ENCODE results near the gene DSCAM. TPM values are rescaled to one million over a fixed set of nuclear protein-coding genes. Genes with fewer than 3 reads are reported as not detected.
"Not testable (repeated sequence)": the region's sequence is repeated elsewhere in the genome, so short reads cannot be mapped to it uniquely, and the experiment has no call there.

Gene DSCAM
- polyA plus RNA-seq, 1 donor = 0.85 TPM

DNA sequence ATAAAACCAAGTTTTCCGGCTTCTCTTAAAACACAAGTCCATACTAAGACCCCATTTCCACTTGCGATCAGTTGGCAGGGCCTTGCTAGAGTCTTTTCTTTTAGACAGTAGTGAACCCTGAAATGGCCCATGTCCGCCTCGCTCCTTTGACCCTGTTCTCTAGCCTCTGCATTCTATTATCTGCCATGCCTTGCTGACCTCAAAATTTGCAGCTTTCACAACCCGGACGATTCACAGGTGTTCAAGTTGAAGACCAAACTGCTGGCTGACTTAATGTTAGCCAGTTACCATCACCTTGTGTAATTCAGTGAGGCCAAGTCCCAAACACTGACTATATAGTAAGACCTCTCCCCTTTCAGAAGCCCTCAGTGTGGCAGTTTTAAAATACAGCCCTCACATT is 805.5 kb downstream of the DSCAM start:
- no peak overlapping the region for H3K27ac ChIP-seq (ENCODE audit: low read length)
- DNase-seq = no peak
- no peaks in the 10 kb centered on the region for H3K9me3 ChIP-seq (ENCODE audit: control insufficient read depth, low read depth, low read length)
- no peaks in the 10 kb centered on the region for H3K27me3 ChIP-seq (ENCODE audit: control insufficient read depth, insufficient read depth, low read length)
- no peaks in the 10 kb centered on the region for H3K36me3 ChIP-seq (ENCODE audit: control insufficient read depth, insufficient read depth, low read length)
- H3K4me1 ChIP-seq (ENCODE audit: control insufficient read depth, insufficient read depth, low read length) = no peaks in the 10 kb centered on the region
- 100% methylated on average over 4 of the region's 6 CpGs for WGBS (ENCODE audit: insufficient coverage, low lambda C conversion rate)
- H3K4me3 ChIP-seq (ENCODE audit: low read length) = no peak overlapping the region

GRCh38 chr21:40033156-40033782 is 813.7 kb downstream of the DSCAM start:
- H3K36me3 ChIP-seq (ENCODE audit: control insufficient read depth, insufficient read depth, low read length); DNase-seq; H3K27ac ChIP-seq (ENCODE audit: low read length); H3K4me3 ChIP-seq (ENCODE audit: low read length); H3K4me1 ChIP-seq (ENCODE audit: control insufficient read depth, insufficient read depth, low read length); H3K9me3 ChIP-seq (ENCODE audit: control insufficient read depth, low read depth, low read length); H3K27me3 ChIP-seq (ENCODE audit: control insufficient read depth, insufficient read depth, low read length): not testable (repeated sequence)
- no CpG with 5 or more reads among the region's 25 CpGs for WGBS (ENCODE audit: insufficient coverage, low lambda C conversion rate)

DNA sequence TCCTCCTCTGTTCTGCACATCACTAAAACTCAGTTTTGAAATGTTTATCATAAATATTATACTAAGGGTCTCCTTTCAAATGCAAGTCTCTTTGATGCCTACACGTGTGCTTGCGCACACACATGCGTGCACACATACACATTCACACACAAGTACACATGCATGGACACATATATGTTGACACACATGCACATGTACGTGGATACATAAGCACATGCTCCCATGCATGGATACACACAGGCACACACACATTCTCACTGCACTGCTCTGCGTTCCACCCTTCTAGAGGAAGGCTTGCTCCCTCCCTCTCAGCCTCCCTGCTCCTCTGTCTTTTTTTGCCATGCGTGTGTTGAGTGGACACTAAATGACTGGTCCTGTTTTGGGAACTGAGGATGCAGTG is 817.1 kb downstream of the DSCAM start:
- no peaks in the 10 kb centered on the region for H3K27me3 ChIP-seq (ENCODE audit: control insufficient read depth, insufficient read depth, low read length)
- no peak overlapping the region for H3K27ac ChIP-seq (ENCODE audit: low read length)
- no peak overlapping the region for H3K4me3 ChIP-seq (ENCODE audit: low read length)
- no peaks in the 10 kb centered on the region for H3K4me1 ChIP-seq (ENCODE audit: control insufficient read depth, insufficient read depth, low read length)
- no peak for DNase-seq
- no CpG with 5 or more reads among the region's 6 CpGs for WGBS (ENCODE audit: insufficient coverage, low lambda C conversion rate)
- H3K9me3 ChIP-seq (ENCODE audit: control insufficient read depth, low read depth, low read length) = no peaks in the 10 kb centered on the region
- no peaks in the 10 kb centered on the region for H3K36me3 ChIP-seq (ENCODE audit: control insufficient read depth, insufficient read depth, low read length)

GRCh38 chr21:40028393-40028792 is 818.6 kb downstream of the DSCAM start:
- not testable (repeated sequence) for H3K9me3 ChIP-seq (ENCODE audit: control insufficient read depth, low read depth, low read length); H3K36me3 ChIP-seq (ENCODE audit: control insufficient read depth, insufficient read depth, low read length); H3K27ac ChIP-seq (ENCODE audit: low read length); H3K27me3 ChIP-seq (ENCODE audit: control insufficient read depth, insufficient read depth, low read length); H3K4me3 ChIP-seq (ENCODE audit: low read length); DNase-seq; H3K4me1 ChIP-seq (ENCODE audit: control insufficient read depth, insufficient read depth, low read length)
- no CpG with 5 or more reads among the region's 19 CpGs for WGBS (ENCODE audit: insufficient coverage, low lambda C conversion rate)

DNA sequence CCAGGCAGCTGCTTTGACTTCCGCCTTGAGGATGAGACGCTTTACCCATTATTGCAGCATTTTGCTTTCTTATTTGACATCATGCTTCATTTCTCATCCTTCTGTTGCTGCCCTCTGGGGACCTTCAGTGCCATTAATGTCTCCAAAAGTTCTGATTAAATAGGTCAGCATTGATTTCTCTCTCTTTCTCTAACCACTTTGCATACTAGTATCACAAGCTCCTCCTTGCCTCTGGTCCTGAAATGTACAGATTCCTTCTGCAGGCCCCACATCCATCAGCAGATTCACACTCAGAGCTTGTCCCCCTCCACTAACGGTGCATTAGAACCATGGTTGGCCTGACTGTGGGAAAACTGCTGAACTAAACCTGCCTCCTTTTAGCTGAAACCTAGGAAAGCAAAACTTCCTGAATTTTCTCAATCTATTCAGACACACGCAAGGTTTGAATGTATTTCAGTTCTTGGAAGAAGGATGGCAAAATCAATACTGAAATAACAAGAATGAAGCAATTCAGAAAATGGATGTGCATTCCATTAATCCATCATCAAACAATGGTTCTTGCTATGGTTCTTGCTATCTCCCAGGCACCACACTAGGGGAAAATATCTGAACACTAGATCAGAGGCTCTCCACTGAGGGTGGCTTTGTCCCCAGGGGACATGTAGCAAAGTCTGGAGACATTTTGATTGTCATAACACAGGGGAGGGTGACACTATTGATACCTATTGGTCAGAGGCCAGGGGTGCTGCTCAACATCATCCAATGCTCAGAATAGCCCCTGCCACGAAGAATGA is 825.2 kb downstream of the DSCAM start:
- 80% methylated on average over 2 of the region's 5 CpGs for WGBS (ENCODE audit: insufficient coverage, low lambda C conversion rate)
- H3K4me3 ChIP-seq (ENCODE audit: low read length) = no peak overlapping the region
- no peaks in the 10 kb centered on the region for H3K9me3 ChIP-seq (ENCODE audit: control insufficient read depth, low read depth, low read length)
- H3K4me1 ChIP-seq (ENCODE audit: control insufficient read depth, insufficient read depth, low read length) = no peaks in the 10 kb centered on the region
- H3K27ac ChIP-seq (ENCODE audit: low read length) = no peak overlapping the region
- H3K36me3 ChIP-seq (ENCODE audit: control insufficient read depth, insufficient read depth, low read length) = no peaks in the 10 kb centered on the region
- H3K27me3 ChIP-seq (ENCODE audit: control insufficient read depth, insufficient read depth, low read length) = no peaks in the 10 kb centered on the region
- no peak for DNase-seq

DNA sequence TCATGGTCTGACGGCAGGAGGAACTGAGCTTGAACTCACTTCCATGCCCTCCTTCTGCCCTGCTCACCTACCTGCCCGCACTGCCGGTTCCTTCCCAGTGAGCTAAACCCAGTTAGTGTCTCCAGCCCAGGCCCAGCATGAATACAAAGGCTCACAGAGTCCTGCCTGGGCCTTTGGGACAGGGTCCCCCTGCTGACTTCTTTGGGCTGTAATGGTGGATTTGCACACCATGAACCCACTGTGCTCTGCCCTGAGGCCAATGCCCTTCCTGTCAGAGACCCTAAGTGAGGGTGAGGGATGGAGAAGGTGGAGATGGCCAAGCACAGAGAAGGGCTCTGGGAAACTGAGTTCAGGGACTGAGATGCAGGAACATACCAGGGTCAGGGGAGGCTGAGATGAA is 826.3 kb downstream of the DSCAM start:
- WGBS (ENCODE audit: insufficient coverage, low lambda C conversion rate) = no CpG with 5 or more reads among the region's 3 CpGs
- Histone ChIP-seq H3K9me3 (ENCODE audit: control insufficient read depth, low read depth, low read length) (no peaks in the 10 kb centered on the region), H3K4me1 (ENCODE audit: control insufficient read depth, insufficient read depth, low read length) (no peaks in the 10 kb centered on the region), H3K36me3 (ENCODE audit: control insufficient read depth, insufficient read depth, low read length) (no peaks in the 10 kb centered on the region), H3K4me3 (ENCODE audit: low read length) (no peak overlapping the region), H3K27ac (ENCODE audit: low read length) (no peak overlapping the region), H3K27me3 (ENCODE audit: control insufficient read depth, insufficient read depth, low read length) (no peaks in the 10 kb centered on the region)
- DNase-seq = no peak

DNA sequence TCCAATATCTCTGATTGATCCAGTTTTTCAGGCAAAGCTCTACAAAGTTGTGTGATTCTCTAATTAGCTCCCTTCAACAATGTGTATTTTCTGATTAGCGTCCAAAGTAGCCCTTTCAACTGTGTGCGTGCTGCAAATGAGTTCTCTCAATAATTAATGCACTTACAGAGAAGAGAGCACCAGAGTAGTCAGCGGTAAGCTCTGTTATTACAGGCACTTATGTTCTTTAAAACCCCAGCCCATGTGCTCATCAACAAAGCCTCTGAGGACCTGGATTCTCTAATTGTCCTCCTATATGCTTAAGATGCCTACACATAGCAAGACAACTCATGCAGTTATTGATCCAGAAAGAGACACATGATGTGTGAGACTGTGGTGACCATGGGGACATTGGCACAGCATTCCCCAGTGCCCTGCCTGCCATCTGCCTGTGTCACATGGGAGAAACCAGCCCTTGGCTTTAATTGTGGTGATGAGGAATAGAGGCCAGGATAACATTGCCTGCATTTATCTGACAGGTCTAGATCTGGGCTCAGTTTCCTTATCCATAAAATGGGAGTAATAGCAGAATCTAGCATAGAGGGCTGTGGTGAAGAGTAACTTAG is 828.0 kb downstream of the DSCAM start:
- DNase-seq = no peak
- Histone ChIP-seq H3K4me3 (ENCODE audit: low read length) (no peak overlapping the region), H3K27ac (ENCODE audit: low read length) (no peak overlapping the region), H3K27me3 (ENCODE audit: control insufficient read depth, insufficient read depth, low read length) (no peaks in the 10 kb centered on the region), H3K36me3 (ENCODE audit: control insufficient read depth, insufficient read depth, low read length) (no peaks in the 10 kb centered on the region), H3K9me3 (ENCODE audit: control insufficient read depth, low read depth, low read length) (no peaks in the 10 kb centered on the region), H3K4me1 (ENCODE audit: control insufficient read depth, insufficient read depth, low read length) (no peaks in the 10 kb centered on the region)
- no CpG with 5 or more reads among the region's 3 CpGs for WGBS (ENCODE audit: insufficient coverage, low lambda C conversion rate)

GRCh38 chr21:40016667-40017066 is 830.3 kb downstream of the DSCAM start:
- Histone ChIP-seq H3K27ac (ENCODE audit: low read length) (no peak overlapping the region), H3K36me3 (ENCODE audit: control insufficient read depth, insufficient read depth, low read length) (no peaks in the 10 kb centered on the region), H3K27me3 (ENCODE audit: control insufficient read depth, insufficient read depth, low read length) (no peaks in the 10 kb centered on the region), H3K4me3 (ENCODE audit: low read length) (no peak overlapping the region), H3K4me1 (ENCODE audit: control insufficient read depth, insufficient read depth, low read length) (no peaks in the 10 kb centered on the region), H3K9me3 (ENCODE audit: control insufficient read depth, low read depth, low read length) (no peaks in the 10 kb centered on the region)
- DNase-seq = no peak
- 100% methylated on average over 1 of the region's 8 CpGs for WGBS (ENCODE audit: insufficient coverage, low lambda C conversion rate)

DNA sequence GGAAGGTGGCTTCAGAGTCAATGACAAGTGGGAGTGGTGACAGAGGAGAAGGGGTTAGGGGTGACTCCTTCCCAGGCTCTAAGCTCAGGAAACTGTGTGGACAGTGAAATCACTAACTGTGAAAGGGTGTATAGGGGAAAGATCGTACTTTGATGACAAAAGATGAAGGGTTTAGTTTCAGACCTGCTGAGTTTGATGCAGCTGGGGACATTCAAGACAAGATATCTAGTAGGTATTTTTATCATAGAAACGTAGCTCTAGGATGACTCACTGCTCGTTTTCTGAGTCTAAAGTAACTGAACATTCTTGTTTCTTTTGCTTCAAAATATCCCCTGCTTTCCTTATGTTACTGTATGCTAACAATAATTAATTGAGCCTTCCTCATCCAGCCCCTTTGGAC is 830.7 kb downstream of the DSCAM start:
- H3K27ac ChIP-seq (ENCODE audit: low read length) = no peak overlapping the region
- no peaks in the 10 kb centered on the region for H3K9me3 ChIP-seq (ENCODE audit: control insufficient read depth, low read depth, low read length)
- WGBS (ENCODE audit: insufficient coverage, low lambda C conversion rate) = 100% methylated on average over 1 of the region's 3 CpGs
- no peaks in the 10 kb centered on the region for H3K36me3 ChIP-seq (ENCODE audit: control insufficient read depth, insufficient read depth, low read length)
- no peaks in the 10 kb centered on the region for H3K27me3 ChIP-seq (ENCODE audit: control insufficient read depth, insufficient read depth, low read length)
- no peaks in the 10 kb centered on the region for H3K4me1 ChIP-seq (ENCODE audit: control insufficient read depth, insufficient read depth, low read length)
- DNase-seq = no peak
- H3K4me3 ChIP-seq (ENCODE audit: low read length) = no peak overlapping the region

GRCh38 chr21:40015818-40016217 is 831.1 kb downstream of the DSCAM start:
- H3K27ac ChIP-seq (ENCODE audit: low read length) = no peak overlapping the region
- WGBS (ENCODE audit: insufficient coverage, low lambda C conversion rate) = 90% methylated on average over 2 of the region's 3 CpGs
- H3K4me3 ChIP-seq (ENCODE audit: low read length) = no peak overlapping the region
- no peaks in the 10 kb centered on the region for H3K36me3 ChIP-seq (ENCODE audit: control insufficient read depth, insufficient read depth, low read length)
- no peaks in the 10 kb centered on the region for H3K27me3 ChIP-seq (ENCODE audit: control insufficient read depth, insufficient read depth, low read length)
- H3K4me1 ChIP-seq (ENCODE audit: control insufficient read depth, insufficient read depth, low read length) = no peaks in the 10 kb centered on the region
- H3K9me3 ChIP-seq (ENCODE audit: control insufficient read depth, low read depth, low read length) = no peaks in the 10 kb centered on the region
- no peak for DNase-seq

All from large intestine (tissue), 3 donors.